AG04449 (cell line): ENCODE data around the gene BRCA1.
A peak's percentile ranks its signal among the peaks of the same experiment; 100 is the strongest.

ENCODE experiments used
- CTCF ChIA-PET: fragments of 350-600 bp; formaldehyde crosslinking; extraction: SDS; loops from one replicate; lab custom pipeline; 2021; ENCODE audit warnings: antibody characterized with exemption; lab: Yijun Ruan, JAX
- POLR2A ChIA-PET: fragments of 400-600, 350-600 bp; formaldehyde crosslinking; extraction: SDS; loops from one replicate; lab custom pipeline; 2020; ENCODE audit warnings: antibody characterized with exemption, inconsistent platforms; lab: Yijun Ruan, JAX
- DNase-seq: peaks from one replicate; pipeline ENCODE4 v3.0.0-alpha.2; 2010; ENCODE audit warnings: low read depth, low spot score
- H3K4me3 ChIP-seq: 2 replicates; pipeline ENCODE4 v1.5.1; 2011; ENCODE audit warnings: low read depth, mild to moderate bottlenecking, control low read depth, low read length
- CTCF ChIP-seq: IDR thresholded peaks from one replicate; pipeline ENCODE4 v1.5.1; 2011; ENCODE audit warnings: mild to moderate bottlenecking, moderate library complexity, low read length, control low read depth, inconsistent platforms; ENCODE audit not compliant: insufficient read depth; ENCODE audit errors: missing control alignments

BRCA1 gene

GRCh38 chr17:43043307-43043706 lies 81.9 kb downstream of the BRCA1 start:
- POLR2A ChIA-PET = interaction anchor here (0.7 kb wide), 1 partner anchor 18 kb away, joined by 3 read pairs; no protein-coding TSS in a partner anchor
- peak; percentile 10 for DNase-seq

DNA sequence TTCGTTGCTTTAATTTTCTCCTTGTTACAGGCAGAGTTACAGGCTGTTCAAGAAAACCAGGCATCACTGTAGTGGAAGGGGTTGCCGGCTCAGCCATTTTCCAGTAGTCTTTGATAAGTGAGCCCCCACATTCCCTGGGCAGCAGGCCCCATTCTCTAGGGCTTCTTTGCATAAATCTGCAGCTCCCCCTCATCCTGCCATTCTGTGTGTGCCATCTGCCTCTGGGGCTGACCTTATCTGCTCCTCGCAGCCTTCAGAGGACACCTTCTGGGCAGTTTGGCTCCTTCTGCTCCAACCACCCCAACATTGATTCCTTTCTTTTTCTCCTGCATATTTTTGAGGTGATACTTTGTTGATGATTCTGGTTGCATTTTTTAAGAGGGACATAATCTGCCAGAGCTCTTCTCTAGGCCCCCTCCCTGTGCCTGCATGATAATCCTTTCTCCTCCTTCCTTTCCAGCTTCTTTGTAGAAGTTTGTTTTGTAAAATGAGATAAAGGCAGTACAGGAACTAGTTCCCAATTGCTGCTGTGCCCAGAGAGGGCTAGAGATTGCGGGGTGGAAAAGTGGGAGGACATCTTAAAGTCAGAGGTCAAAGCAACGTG lies 83.0 kb downstream of the BRCA1 start:
- TF ChIP-seq CTCF = no peak
- POLR2A ChIA-PET = no interaction called here
- DNase-seq = no peak
- CTCF ChIA-PET = interaction anchor here (0.9 to 1.2 kb wide), 3 partner anchors 11 to 198 kb away, joined by 3 to 5 read pairs (median 4); partner anchors contain the start of genes AOC2 and RND2
- no peak overlapping the region for H3K4me3 ChIP-seq

More at GRCh38 chr17:43043307-43043706, 81.9 kb downstream of the BRCA1 start:
- no peak overlapping the region for H3K4me3 ChIP-seq
- CTCF ChIA-PET = interaction anchor here (1.2 kb wide), 2 partner anchors 19 to 199 kb away, joined by 4 read pairs; partner anchors contain the start of gene AOC2
- no peak for TF ChIP-seq CTCF

GRCh38 chr17:43040655-43041054 lies 84.5 kb downstream of the BRCA1 start:
- CTCF ChIA-PET = interaction anchor here (1.0 kb wide), 1 partner anchor 131 kb away, joined by 3 read pairs; the partner anchor contains the start of gene NBR1
- no peak overlapping the region for H3K4me3 ChIP-seq
- POLR2A ChIA-PET = interaction anchor here (0.7 kb wide), 1 partner anchor 23 kb away, joined by 3 read pairs; no protein-coding TSS in a partner anchor
- no peak for DNase-seq
- TF ChIP-seq CTCF = no peak

GRCh38 chr17:43039646-43040045 lies 85.5 kb downstream of the BRCA1 start:
- H3K4me3 ChIP-seq = no peak overlapping the region
- DNase-seq = no peak
- ChIA-PET CTCF (no interaction called here), POLR2A (interaction anchor here (0.7 kb wide), 1 partner anchor 24 kb away, joined by 3 read pairs; no protein-coding TSS in a partner anchor)
- no peak for TF ChIP-seq CTCF

DNA sequence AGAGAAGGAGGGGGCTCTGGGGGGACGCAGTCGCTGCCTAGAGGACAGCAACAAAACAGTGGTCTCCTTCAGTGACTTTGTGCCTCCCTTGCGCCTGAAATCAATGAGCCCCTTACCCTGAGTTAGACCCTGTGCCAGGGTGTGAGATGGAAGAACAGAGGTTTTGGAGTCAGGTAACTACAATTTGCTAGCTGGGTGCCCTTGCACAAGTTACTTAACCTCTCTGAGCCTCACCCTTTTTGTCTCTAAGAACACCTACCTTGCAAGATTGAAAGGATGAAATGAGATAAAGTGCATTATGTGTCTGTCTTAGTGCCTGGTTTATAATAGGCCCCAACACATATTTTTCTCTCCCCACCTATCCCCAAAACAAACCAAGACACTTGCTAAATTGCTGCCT lies 90.3 kb downstream of the BRCA1 start:
- H3K4me3 ChIP-seq = no peak overlapping the region
- no peak for TF ChIP-seq CTCF
- CTCF ChIA-PET = interaction anchor here (1.7 to 3.5 kb wide), 2 partner anchors 8 to 11 kb away, joined by 3 to 17 read pairs; no protein-coding TSS in a partner anchor
- no peak for DNase-seq
- POLR2A ChIA-PET = no interaction called here
